H9 (cell line): ENCODE data around the gene BRF1. TPM values are rescaled to one million over a fixed set of nuclear protein-coding genes. Genes with fewer than 3 reads are reported as not detected.

ENCODE experiments used
- DNase-seq: peaks from one replicate; pipeline ENCODE4 v3.0.0-alpha.2; 2017
- H2AFZ ChIP-seq: one replicate; pipeline ENCODE4 v1.6.1; 2013; ENCODE audit warnings: mild to moderate bottlenecking, low read length, control low read depth, moderate library complexity
- H2AK5ac ChIP-seq: 2 replicates; pipeline ENCODE4 v1.6.1; 2013; ENCODE audit warnings: low read length, control low read depth, mixed read lengths; ENCODE audit not compliant: insufficient read length
- H2BK120ac ChIP-seq: one replicate; pipeline ENCODE4 v1.6.1; 2013; ENCODE audit warnings: low read depth, mild to moderate bottlenecking, low read length, control low read depth, inconsistent platforms; ENCODE audit not compliant: poor library complexity, severe bottlenecking
- H2BK12ac ChIP-seq: 2 replicates; pipeline ENCODE4 v1.6.1; 2013; ENCODE audit warnings: low read length, control low read depth, mixed read lengths, low read depth; ENCODE audit not compliant: insufficient read length
- H2BK15ac ChIP-seq: 2 replicates; pipeline ENCODE4 v1.6.1; 2013; ENCODE audit warnings: low read depth, low read length, control low read depth
- H2BK20ac ChIP-seq: one replicate; pipeline ENCODE4 v1.6.1; 2013; ENCODE audit warnings: low read depth, mild to moderate bottlenecking, low read length, control low read depth, inconsistent platforms; ENCODE audit not compliant: poor library complexity, severe bottlenecking
- H2BK5ac ChIP-seq: 2 replicates; pipeline ENCODE4 v1.6.1; 2013; ENCODE audit warnings: low read length, control low read depth, mixed read lengths; ENCODE audit not compliant: insufficient read length
- H3K14ac ChIP-seq: 2 replicates; pipeline ENCODE4 v1.6.1; 2013; ENCODE audit warnings: low read length, control low read depth; ENCODE audit not compliant: insufficient read depth
- H3K18ac ChIP-seq: 2 replicates; pipeline ENCODE4 v1.6.1; 2013; ENCODE audit warnings: low read depth, mild to moderate bottlenecking, mixed read lengths, low read length, control low read depth; ENCODE audit not compliant: insufficient read length
- H3K23ac ChIP-seq: 2 replicates; pipeline ENCODE4 v1.6.1; 2013; ENCODE audit warnings: low read length, control low read depth, mixed read lengths, low read depth; ENCODE audit not compliant: insufficient read length
- H3K23me2 ChIP-seq: 2 replicates; pipeline ENCODE4 v1.6.1; 2013; ENCODE audit warnings: low read depth, mild to moderate bottlenecking, mixed read lengths, low read length, control low read depth; ENCODE audit not compliant: insufficient read length, poor library complexity, severe bottlenecking
- H3K27ac ChIP-seq: 2 replicates; pipeline ENCODE4 v1.5.1; 2013; ENCODE audit warnings: low read length, control low read depth, mixed read lengths, low read depth; ENCODE audit not compliant: insufficient read length
- H3K27me3 ChIP-seq: 2 replicates; pipeline ENCODE4 v1.6.1; 2013; ENCODE audit warnings: low read length, control low read depth, inconsistent platforms; ENCODE audit not compliant: insufficient read depth
- H3K4ac ChIP-seq: 2 replicates; pipeline ENCODE4 v1.6.1; 2013; ENCODE audit warnings: low read depth, mild to moderate bottlenecking, control low read depth, inconsistent platforms, low read length, moderate library complexity
- H3K4me1 ChIP-seq: 2 replicates; pipeline ENCODE4 v1.6.1; 2013; ENCODE audit warnings: low read length, control low read depth, inconsistent platforms; ENCODE audit not compliant: insufficient read depth
- H3K4me2 ChIP-seq: 2 replicates; pipeline ENCODE4 v1.6.1; 2013; ENCODE audit warnings: low read length, control low read depth, mixed read lengths; ENCODE audit not compliant: insufficient read length, insufficient read depth
- H3K56ac ChIP-seq: 2 replicates; pipeline ENCODE4 v1.6.1; 2013; ENCODE audit warnings: low read depth, mild to moderate bottlenecking, mixed read lengths, low read length, control low read depth; ENCODE audit not compliant: insufficient read length
- H3K79me1 ChIP-seq: 2 replicates; pipeline ENCODE4 v1.6.1; 2013; ENCODE audit warnings: low read depth, mild to moderate bottlenecking, moderate library complexity, low read length, control low read depth, inconsistent platforms; ENCODE audit not compliant: insufficient read depth, poor library complexity, severe bottlenecking
- H3K79me2 ChIP-seq: 2 replicates; pipeline ENCODE4 v1.6.1; 2013; ENCODE audit warnings: low read length, control low read depth, inconsistent platforms; ENCODE audit not compliant: insufficient read depth
- H3K9ac ChIP-seq: 2 replicates; pipeline ENCODE4 v1.6.1; 2013; ENCODE audit warnings: low read length, control low read depth, mixed read lengths; ENCODE audit not compliant: insufficient read length; ENCODE audit errors: extremely low read depth
- H3K9me3 ChIP-seq: one replicate; pipeline ENCODE4 v1.6.1; 2013; ENCODE audit warnings: low read depth, low read length, inconsistent platforms; ENCODE audit not compliant: control insufficient read depth
- H3T11ph ChIP-seq: one replicate; pipeline ENCODE4 v1.6.1; 2013; ENCODE audit warnings: mild to moderate bottlenecking, low read length, control low read depth, inconsistent platforms
- H4K20me1 ChIP-seq: one replicate; pipeline ENCODE4 v1.6.1; 2013; ENCODE audit not compliant: control insufficient read depth, insufficient read length, insufficient read depth
- H4K5ac ChIP-seq: 2 replicates; pipeline ENCODE4 v1.6.1; 2013; ENCODE audit warnings: low read depth, mild to moderate bottlenecking, mixed read lengths, low read length, control low read depth; ENCODE audit not compliant: insufficient read length
- H4K8ac ChIP-seq: replicated peaks from 2 replicates; pipeline ENCODE4 v1.6.1; 2013; ENCODE audit warnings: low read length, control low read depth, mixed read lengths, low read depth; ENCODE audit not compliant: insufficient read length
- H4K91ac ChIP-seq: 2 replicates; pipeline ENCODE4 v1.6.1; 2013; ENCODE audit warnings: low read depth, mild to moderate bottlenecking, moderate library complexity, mixed read lengths, low read length, control low read depth; ENCODE audit not compliant: insufficient read length
- H3K27ac Mint-ChIP-seq, 3 experiments: 2 replicates in 2 of 3; 3 replicates in 1 of 3; pipeline ENCODE4 v1.8.0; 2020 to 2021; ENCODE audit warnings: mixed read lengths in 3 of 3, mild to moderate bottlenecking in 1 of 3, moderate library complexity in 1 of 3
- H3K27me3 Mint-ChIP-seq: 2 replicates; pipeline ENCODE4 v1.8.0; 2021; ENCODE audit warnings: low read depth, mild to moderate bottlenecking, moderate library complexity, mixed read lengths
- H3K36me3 Mint-ChIP-seq, 3 experiments: 2 replicates in 2 of 3; 3 replicates in 1 of 3; pipeline ENCODE4 v1.8.0; 2020 to 2021; ENCODE audit warnings: low read depth in 3 of 3, mixed read lengths in 3 of 3; ENCODE audit not compliant: insufficient read depth in 1 of 3
- H3K4me1 Mint-ChIP-seq, 2 experiments: 2 replicates each; pipeline ENCODE4 v1.8.0; 2020; ENCODE audit warnings: mixed read lengths in 2 of 2
- H3K4me3 Mint-ChIP-seq, 2 experiments: 2 replicates in 1 of 2; 3 replicates in 1 of 2; pipeline ENCODE4 v1.8.0; 2020 to 2021; ENCODE audit warnings: mild to moderate bottlenecking in 2 of 2, mixed read lengths in 2 of 2, moderate library complexity in 1 of 2
- H3K9me3 Mint-ChIP-seq, 2 experiments: 2 replicates in 1 of 2; 3 replicates in 1 of 2; pipeline ENCODE4 v1.8.0; 2020; ENCODE audit warnings: mild to moderate bottlenecking in 2 of 2, mixed read lengths in 2 of 2, moderate library complexity in 1 of 2
- WGBS: extraction: QIAGEN DNeasy Blood & Tissue Kit; methylation state at CpG from one replicate; pipeline ENCODE4 v1.1.7; 2013; ENCODE audit warnings: missing lambda C conversion rate, low lambda C conversion rate, mixed read lengths; ENCODE audit not compliant: insufficient read length; ENCODE audit errors: extremely low coverage; 5-methylcytosine and 5-hydroxymethylcytosine counted together
- total RNA-seq: library from RNA; stranded (reverse); gene quantifications from 2 replicates; pipeline ENCODE4 v1.2.1, GENCODE V29; 2021
- TF ChIP-seq, protein P1 (sequence below): fragments of 200-600 bp; sonication (generic); conservative IDR thresholded peaks from 3 replicates; pipeline ENCODE4 v1.8.0; 2021; ENCODE audit warnings: antibody characterized with exemption, mild to moderate bottlenecking

The BRF1 gene
- total RNA-seq, 1 experiment from 2014 or later = 28.3 TPM

- no CpG with 5 or more reads among the region's 20 CpGs for WGBS
- H3K4me1 ChIP-seq = no peaks in the 10 kb centered on the region
- no peaks in the 10 kb centered on the region for H3K9me3 Mint-ChIP-seq
Observed at GRCh38 chr14:105261781-105262180, 39.0 kb downstream of the BRF1 start.

More at GRCh38 chr14:105261781-105262180, 39.0 kb downstream of the BRF1 start:
- no peaks in the 10 kb centered on the region for H4K20me1 ChIP-seq
- no peak overlapping the region for H3T11ph ChIP-seq
- no peak overlapping the region for H3K27ac ChIP-seq
- H3K79me1 ChIP-seq = no peaks in the 10 kb centered on the region
- Mint-ChIP-seq H3K27me3 (no peaks in the 10 kb centered on the region), H3K4me1 (no peaks in the 10 kb centered on the region), H3K36me3 (peaks cover 2 to 5% (median 4%) of the 10 kb centered on the region in 3 experiments; a peak in 4 of 7 replicates), H3K27ac (no peak overlapping the region), H3K4me3 (no peak overlapping the region)
- no peak overlapping the region for H4K5ac ChIP-seq
- no peaks in the 10 kb centered on the region for H3K9me3 ChIP-seq
- H3K79me2 ChIP-seq = no peaks in the 10 kb centered on the region
- H3K14ac ChIP-seq = no peak overlapping the region; the same call in 1 of the 2 replicates
- H4K8ac ChIP-seq = no peak overlapping the region
- H3K23me2 ChIP-seq = no peaks in the 10 kb centered on the region
- H2BK20ac ChIP-seq = no peak overlapping the region
- H2BK15ac ChIP-seq = no peak overlapping the region
- H2BK12ac ChIP-seq = no peak overlapping the region
- H3K27me3 ChIP-seq = no peaks in the 10 kb centered on the region
- no peak overlapping the region for H2AK5ac ChIP-seq
- no peak overlapping the region for H3K23ac ChIP-seq
- no peak overlapping the region for H3K9ac ChIP-seq
- peak; percentile 17 for DNase-seq
- no peak overlapping the region for H2BK5ac ChIP-seq
- TF ChIP-seq, protein P1, sequence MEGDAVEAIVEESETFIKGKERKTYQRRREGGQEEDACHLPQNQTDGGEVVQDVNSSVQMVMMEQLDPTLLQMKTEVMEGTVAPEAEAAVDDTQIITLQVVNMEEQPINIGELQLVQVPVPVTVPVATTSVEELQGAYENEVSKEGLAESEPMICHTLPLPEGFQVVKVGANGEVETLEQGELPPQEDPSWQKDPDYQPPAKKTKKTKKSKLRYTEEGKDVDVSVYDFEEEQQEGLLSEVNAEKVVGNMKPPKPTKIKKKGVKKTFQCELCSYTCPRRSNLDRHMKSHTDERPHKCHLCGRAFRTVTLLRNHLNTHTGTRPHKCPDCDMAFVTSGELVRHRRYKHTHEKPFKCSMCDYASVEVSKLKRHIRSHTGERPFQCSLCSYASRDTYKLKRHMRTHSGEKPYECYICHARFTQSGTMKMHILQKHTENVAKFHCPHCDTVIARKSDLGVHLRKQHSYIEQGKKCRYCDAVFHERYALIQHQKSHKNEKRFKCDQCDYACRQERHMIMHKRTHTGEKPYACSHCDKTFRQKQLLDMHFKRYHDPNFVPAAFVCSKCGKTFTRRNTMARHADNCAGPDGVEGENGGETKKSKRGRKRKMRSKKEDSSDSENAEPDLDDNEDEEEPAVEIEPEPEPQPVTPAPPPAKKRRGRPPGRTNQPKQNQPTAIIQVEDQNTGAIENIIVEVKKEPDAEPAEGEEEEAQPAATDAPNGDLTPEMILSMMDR = no peak
- H2BK120ac ChIP-seq = no peak overlapping the region
- no peak overlapping the region for H3K18ac ChIP-seq
- no peak overlapping the region for H3K4ac ChIP-seq
- H3K4me2 ChIP-seq = no peak overlapping the region
- no peak overlapping the region for H4K91ac ChIP-seq
- no peak overlapping the region for H2AFZ ChIP-seq
- H3K56ac ChIP-seq = no peak overlapping the region
